ENCODE data around the gene PGP.

The PGP gene

DNA sequence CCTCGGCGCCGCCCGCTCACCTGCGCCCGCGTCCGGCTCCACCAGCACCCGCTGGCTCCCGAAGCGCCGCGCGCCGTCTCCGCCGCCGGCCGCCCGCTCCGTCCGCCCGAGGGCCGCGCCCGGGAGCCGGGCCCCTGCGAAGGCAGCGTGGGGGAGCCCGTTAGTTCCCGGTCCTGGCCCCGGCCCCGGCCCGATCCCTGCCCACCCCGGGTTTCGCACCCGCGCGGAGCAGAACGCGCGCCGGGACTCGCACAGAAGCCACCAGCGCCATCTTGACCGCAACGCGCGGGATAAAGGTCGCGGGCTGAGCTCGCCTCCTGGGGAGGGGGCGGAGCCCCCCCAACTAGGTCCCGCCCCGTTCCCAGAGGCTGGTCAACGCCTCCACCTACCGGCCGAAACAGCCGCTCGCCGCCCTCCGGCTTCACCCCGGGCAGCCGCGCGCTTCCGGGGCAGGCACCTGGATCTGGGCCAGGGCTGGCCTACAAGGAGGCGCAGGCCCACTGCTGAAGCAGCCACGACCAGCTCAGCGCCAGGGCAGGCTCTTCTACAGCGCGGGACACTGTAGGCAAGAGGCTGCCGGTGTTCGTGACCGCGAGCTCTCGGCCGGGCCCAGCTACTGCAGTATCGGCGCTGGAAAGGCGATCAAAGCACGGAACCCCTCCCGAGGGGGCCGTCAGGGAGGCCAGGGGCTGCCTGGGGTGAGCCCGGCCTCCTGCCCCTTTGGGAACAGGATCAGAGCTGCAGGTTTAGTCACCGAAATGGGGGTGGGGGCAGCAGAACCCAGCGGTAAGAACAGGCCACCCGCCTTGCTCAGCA is 36.9 kb upstream of the PGP start, which contains the start of gene ECI1:
ECI1 (minus strand) TSS at position 292 of the 816 bp plus-strand sequence; CDS start at position 271, 21 bp downstream.
- TF ChIP-seq, protein P1, sequence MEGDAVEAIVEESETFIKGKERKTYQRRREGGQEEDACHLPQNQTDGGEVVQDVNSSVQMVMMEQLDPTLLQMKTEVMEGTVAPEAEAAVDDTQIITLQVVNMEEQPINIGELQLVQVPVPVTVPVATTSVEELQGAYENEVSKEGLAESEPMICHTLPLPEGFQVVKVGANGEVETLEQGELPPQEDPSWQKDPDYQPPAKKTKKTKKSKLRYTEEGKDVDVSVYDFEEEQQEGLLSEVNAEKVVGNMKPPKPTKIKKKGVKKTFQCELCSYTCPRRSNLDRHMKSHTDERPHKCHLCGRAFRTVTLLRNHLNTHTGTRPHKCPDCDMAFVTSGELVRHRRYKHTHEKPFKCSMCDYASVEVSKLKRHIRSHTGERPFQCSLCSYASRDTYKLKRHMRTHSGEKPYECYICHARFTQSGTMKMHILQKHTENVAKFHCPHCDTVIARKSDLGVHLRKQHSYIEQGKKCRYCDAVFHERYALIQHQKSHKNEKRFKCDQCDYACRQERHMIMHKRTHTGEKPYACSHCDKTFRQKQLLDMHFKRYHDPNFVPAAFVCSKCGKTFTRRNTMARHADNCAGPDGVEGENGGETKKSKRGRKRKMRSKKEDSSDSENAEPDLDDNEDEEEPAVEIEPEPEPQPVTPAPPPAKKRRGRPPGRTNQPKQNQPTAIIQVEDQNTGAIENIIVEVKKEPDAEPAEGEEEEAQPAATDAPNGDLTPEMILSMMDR (IDR thresholded peaks at IDR 0.05; ENCODE audit: borderline replicate concordance, insufficient read depth, low read depth, low read length), result peak; percentile 55
- peak within 1 kb of the TSS; percentile 72 for H3K4me3 ChIP-seq (ENCODE audit: low read depth, low read length)

DNA sequence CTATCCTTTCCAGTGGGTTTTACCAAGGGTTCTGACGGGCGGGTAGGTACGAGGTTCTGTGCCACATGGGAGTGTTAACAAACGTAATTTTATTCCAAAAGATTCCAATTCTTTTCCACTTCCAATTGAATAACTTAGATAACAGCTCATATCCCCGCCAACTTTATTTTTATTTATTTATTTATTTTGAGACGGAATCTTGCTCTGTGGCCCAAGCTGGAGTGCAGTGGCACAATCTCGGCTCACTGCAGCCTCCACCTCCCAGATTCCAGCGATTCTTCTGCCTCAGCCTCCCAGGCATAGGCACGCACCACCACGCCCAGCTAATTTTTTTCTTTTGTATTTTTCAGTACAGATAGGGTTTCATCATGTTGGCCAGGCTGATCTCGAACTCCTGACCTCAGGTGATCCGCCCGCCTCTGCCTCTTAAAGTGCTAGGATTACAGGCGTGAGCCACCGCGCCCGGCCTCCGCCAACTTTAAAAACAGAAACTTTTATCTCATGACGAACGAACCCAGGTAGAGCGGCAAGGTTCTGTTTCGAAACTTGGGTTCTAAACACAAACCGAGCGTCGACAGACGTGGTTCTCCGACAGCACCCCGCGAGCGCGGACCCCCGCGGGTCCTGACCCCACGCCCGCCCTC is 36.1 kb upstream of the PGP start:
- peak overlapping the region; percentile 72 for H3K4me3 ChIP-seq (ENCODE audit: low read depth, low read length)
- TF ChIP-seq, protein P1 (IDR thresholded peaks at IDR 0.05; ENCODE audit: borderline replicate concordance, insufficient read depth, low read depth, low read length), result no peak

DNA sequence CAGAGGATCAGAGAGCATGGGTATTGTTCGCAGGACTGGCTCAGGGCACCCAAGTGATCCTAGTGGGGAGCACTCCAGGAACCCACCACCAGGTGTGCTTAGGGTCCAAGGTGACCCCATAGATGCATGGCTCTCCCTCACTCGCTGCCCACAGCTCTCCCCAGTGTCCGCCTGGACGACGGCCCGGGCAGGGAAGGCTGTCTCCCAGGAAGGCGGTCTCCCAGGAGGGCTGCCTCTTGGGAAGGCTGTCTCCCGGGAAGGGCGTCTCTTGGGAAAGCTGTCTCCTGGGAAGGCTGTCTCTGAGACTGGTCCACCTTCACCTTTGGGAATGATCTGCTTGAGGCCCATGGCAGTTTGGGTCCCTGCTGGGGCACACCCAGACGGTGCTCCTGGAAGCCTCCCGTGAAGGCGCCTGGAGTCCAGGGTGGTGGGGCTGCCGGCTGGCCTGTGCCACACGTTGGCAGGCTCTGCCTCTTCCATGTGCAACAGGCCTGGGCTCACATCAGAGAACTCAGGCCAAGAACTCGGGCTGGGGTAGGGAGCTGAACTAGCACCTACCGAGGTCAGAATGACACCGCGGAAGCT is 31.8 kb upstream of the PGP start:
- TF ChIP-seq, protein P1 (IDR thresholded peaks at IDR 0.05; ENCODE audit: borderline replicate concordance, insufficient read depth, low read depth, low read length), result no peak
- no peak overlapping the region for H3K4me3 ChIP-seq (ENCODE audit: low read depth, low read length)

DNA sequence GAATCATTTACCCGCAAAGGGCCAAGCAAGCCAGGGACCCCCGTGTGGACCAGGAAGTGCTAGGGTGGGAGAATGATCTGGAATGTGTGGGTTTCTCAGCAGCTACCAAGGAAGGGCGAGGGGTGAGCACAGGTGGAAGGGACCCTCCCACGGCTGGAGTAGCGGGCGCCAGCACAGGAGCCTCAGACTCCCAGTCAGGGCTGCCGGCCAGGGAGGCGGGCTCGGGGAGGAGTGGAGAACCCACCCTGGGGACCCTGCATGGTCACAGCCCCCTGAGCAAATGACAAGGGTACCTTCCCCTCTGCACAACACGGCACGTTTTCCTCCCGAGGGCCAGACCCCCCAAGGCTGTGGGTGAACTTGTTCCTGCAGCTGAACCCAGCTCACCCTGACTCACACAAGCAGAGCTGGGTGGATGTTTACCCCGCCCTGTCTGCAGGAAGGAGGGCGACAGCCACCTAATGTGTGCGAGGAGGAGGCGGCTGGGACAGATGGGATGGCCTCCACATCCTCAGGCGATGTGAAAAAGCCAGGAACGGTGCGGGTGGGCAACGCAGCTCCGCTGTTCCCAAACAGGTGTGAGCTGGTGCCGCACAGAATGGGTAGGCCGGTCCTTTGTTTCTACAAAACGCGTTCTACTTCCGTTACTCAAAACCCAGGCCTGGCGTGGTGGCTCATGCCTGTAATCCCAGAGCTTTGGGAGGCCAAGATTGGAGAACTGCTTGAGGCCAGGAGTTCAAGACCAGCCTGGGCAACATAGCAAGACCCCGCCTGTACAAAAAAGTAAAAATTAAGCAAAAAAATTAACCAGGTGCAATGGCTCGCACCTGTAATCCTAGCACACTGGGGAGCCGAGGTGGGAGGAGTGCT is 30.5 kb upstream of the PGP start:
- TF ChIP-seq, protein P1 (IDR thresholded peaks at IDR 0.05; ENCODE audit: borderline replicate concordance, insufficient read depth, low read depth, low read length), result no peak
- H3K4me3 ChIP-seq (ENCODE audit: low read depth, low read length), result no peak overlapping the region

DNA sequence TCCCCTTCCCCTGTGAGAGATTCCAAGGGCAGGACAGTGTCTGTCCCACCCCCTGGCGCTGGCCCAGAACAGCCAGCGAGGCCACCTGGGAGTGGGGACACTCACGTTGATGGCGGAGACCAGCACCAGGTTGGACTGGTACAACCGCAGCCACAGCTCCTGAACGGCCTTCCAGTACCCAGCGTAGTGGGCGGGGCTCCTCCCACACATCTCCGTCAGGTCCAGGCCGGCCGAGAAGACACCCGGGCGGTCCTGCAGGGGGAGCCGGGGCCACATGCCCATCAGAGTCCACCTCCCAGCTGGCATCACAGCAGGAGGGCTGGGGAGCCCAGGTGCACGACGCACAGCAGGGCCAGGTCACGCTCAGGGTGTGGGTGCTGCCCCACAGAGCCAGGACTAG is 29.7 kb upstream of the PGP start:
- TF ChIP-seq, protein P1 (IDR thresholded peaks at IDR 0.05; ENCODE audit: borderline replicate concordance, insufficient read depth, low read depth, low read length), result no peak
- no peak overlapping the region for H3K4me3 ChIP-seq (ENCODE audit: low read depth, low read length)

DNA sequence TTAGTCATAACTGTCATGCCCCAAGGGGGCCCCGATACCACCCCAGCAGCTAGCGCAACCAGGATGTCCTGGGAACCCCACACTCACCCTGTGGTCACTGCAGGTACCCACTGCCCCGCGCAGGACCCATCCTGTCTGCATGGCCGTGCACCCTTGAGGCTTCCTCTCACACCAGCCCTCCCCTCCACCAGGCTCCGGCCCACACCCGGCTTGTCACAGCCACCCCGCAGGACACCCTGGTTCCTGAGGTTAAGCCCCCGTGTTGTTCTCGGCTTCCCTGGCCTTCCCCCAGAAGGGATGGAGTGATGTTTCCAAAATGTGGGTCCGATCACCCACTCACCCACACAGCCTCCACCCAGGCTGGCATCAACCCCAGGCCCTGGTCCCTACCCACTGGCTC is 29.1 kb upstream of the PGP start:
- no peak overlapping the region for H3K4me3 ChIP-seq (ENCODE audit: low read depth, low read length)
- TF ChIP-seq, protein P1 (IDR thresholded peaks at IDR 0.05; ENCODE audit: borderline replicate concordance, insufficient read depth, low read depth, low read length), result no peak

Measured in GM12875 (cell line).